ENCODE measurements around the gene OGFOD1. TPM values are rescaled to one million over a fixed set of nuclear protein-coding genes. Genes with fewer than 3 reads are reported as not detected.

The OGFOD1 gene
- total RNA-seq, 2 experiments from 2014 or later, result 35.1 to 56.8 TPM

DNA sequence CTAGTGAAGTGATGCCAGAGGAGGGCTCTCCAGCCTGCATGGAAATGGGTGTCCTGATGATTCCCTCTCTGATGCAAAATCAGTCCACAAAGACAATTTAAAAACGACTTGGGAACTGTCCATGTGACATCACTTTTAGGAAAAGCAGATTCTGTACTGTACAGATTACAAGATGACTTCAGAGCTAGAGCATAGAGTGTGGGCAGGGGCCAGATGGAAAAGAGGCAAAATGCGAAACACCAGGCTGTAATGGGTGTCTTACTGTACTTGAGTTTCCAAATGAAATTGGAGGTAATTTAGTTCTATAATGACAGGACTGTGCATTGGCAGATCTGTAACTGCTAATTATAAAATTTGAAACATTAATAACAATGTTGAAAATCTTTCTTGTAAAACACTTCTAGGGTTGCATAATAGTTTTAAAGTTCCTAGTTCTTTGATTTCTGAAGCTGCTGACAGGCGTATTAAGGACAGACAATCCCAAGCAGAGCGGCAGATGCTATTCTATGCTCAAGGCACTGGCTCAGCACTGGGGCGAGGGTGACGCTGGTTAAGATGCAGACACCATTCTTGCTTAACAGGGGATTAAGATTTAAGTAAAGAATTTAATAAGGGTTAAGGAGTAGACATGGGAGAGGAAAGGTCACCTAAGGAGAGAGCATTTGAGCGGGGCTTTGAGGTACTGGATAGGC lies 29.6 kb downstream of the OGFOD1 start:
- CTCF ChIA-PET (ENCODE audit: unreplicated experiment), result no interaction called here
- Histone ChIP-seq H3K79me2 (ENCODE audit: insufficient read depth, low read depth, low read length) (no peaks in the 10 kb centered on the region), H4K20me1 (ENCODE audit: insufficient read depth, low read length) (no peaks in the 10 kb centered on the region), H3K36me3 (ENCODE audit: insufficient read depth, low read length) (peaks cover 49% of the 10 kb centered on the region), H3K27ac (ENCODE audit: low read depth, low read length, poor library complexity, severe bottlenecking) (no peak overlapping the region), H2AFZ (ENCODE audit: low read length) (no peak overlapping the region), H3K4me2 (ENCODE audit: low read length) (no peak overlapping the region), H3K4me1 (ENCODE audit: insufficient read depth, low read length, poor library complexity, severe bottlenecking) (no peaks in the 10 kb centered on the region), H3K9me2 (ENCODE audit: insufficient read depth, low read length) (no peaks in the 10 kb centered on the region), H3K4me3 (ENCODE audit: low read depth, low read length, poor library complexity, severe bottlenecking) (no peak overlapping the region), H3K9me3 (ENCODE audit: low read length) (no peaks in the 10 kb centered on the region)
- POLR2A ChIA-PET, result interaction anchor here (1.1 kb wide), 1 partner anchor 21 kb away, joined by 4 read pairs; no protein-coding TSS in a partner anchor
- BruUV-seq (replicated peaks), result no TSS peak
- TF ChIP-seq EZH2phosphoT487 (IDR thresholded peaks at IDR 0.05; ENCODE audit: borderline replicate concordance, low read depth, low read length), result no peak
- TF ChIP-seq, protein P1, sequence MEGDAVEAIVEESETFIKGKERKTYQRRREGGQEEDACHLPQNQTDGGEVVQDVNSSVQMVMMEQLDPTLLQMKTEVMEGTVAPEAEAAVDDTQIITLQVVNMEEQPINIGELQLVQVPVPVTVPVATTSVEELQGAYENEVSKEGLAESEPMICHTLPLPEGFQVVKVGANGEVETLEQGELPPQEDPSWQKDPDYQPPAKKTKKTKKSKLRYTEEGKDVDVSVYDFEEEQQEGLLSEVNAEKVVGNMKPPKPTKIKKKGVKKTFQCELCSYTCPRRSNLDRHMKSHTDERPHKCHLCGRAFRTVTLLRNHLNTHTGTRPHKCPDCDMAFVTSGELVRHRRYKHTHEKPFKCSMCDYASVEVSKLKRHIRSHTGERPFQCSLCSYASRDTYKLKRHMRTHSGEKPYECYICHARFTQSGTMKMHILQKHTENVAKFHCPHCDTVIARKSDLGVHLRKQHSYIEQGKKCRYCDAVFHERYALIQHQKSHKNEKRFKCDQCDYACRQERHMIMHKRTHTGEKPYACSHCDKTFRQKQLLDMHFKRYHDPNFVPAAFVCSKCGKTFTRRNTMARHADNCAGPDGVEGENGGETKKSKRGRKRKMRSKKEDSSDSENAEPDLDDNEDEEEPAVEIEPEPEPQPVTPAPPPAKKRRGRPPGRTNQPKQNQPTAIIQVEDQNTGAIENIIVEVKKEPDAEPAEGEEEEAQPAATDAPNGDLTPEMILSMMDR (conservative IDR thresholded peaks at IDR 0.05; ENCODE audit: low read length), result no peak
- no peak for DNase-seq (ENCODE audit: low spot score)
- intact Hi-C loops (cut with micrococcal nuclease; ENCODE audit: unreplicated experiment), result no loop called here

DNA sequence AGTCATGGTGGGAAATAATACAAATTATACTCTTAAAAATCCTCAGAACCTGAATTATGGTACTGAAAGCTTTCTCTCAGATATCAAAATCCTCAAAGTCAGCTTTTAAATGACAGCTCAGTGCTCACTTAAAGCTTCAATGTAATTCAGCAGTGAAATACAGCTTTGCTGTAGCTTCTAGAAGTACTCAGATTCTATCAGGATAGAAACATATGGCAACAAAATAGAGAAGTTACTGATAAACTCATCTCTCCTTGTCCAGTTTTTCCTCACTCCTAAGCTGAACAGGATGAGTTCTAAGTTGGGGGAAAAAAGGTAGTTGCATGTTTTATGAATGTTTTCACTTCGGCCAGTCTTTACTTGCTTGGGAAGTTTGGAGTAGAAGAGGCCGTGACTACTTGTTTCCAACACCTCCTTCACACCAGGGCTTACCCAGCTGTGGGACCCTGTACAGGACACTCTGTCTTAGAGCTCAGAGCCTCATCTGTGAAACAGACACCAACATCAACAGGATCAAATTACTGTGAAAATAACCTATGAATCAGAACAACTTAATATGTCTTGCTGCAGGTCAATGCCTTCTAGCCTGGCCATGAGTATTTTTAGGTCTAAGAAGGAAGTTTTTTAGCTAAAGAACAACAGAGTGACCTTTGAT lies 30.2 kb downstream of the OGFOD1 start:
- Histone ChIP-seq H3K4me3 (ENCODE audit: low read depth, low read length, poor library complexity, severe bottlenecking) (no peak overlapping the region), H3K4me2 (ENCODE audit: low read length) (no peak overlapping the region), H2AFZ (ENCODE audit: low read length) (no peak overlapping the region), H3K36me3 (ENCODE audit: insufficient read depth, low read length) (peaks cover 42% of the 10 kb centered on the region), H3K4me1 (ENCODE audit: insufficient read depth, low read length, poor library complexity, severe bottlenecking) (no peaks in the 10 kb centered on the region), H3K79me2 (ENCODE audit: insufficient read depth, low read depth, low read length) (no peaks in the 10 kb centered on the region), H3K27ac (ENCODE audit: low read depth, low read length, poor library complexity, severe bottlenecking) (no peak overlapping the region), H3K9me3 (ENCODE audit: low read length) (no peaks in the 10 kb centered on the region), H3K9me2 (ENCODE audit: insufficient read depth, low read length) (no peaks in the 10 kb centered on the region), H4K20me1 (ENCODE audit: insufficient read depth, low read length) (no peaks in the 10 kb centered on the region)
- DNase-seq (ENCODE audit: low spot score), result no peak
- POLR2A ChIA-PET, result interaction anchor here (1.1 kb wide), 1 partner anchor 22 kb away, joined by 4 read pairs; no protein-coding TSS in a partner anchor
- CTCF ChIA-PET (ENCODE audit: unreplicated experiment), result interaction anchor here (0.5 kb wide), 1 partner anchor 33 kb away, joined by 3 read pairs; no protein-coding TSS in a partner anchor
- BruUV-seq (replicated peaks), result no TSS peak
- intact Hi-C loops (cut with micrococcal nuclease; ENCODE audit: unreplicated experiment), result no loop called here
- TF ChIP-seq, protein P1 (conservative IDR thresholded peaks at IDR 0.05; ENCODE audit: low read length), result no peak
- TF ChIP-seq EZH2phosphoT487 (IDR thresholded peaks at IDR 0.05; ENCODE audit: borderline replicate concordance, low read depth, low read length), result no peak

All from OCI-LY7 (cell line).